ENCODE results near the gene CFAP73. TPM values are rescaled to one million over a fixed set of nuclear protein-coding genes. Genes with fewer than 3 reads are reported as not detected.
A peak's percentile ranks its signal among the peaks of the same experiment; 100 is the strongest.

Gene CFAP73
- not detected for total RNA-seq
- polyA plus RNA-seq (2013, experiment 1 of 2): not detected
- not detected for polyA plus RNA-seq (2013, experiment 2 of 2)
- long read RNA-seq, experiment 1: 0 reads
- long read RNA-seq, experiment 2: 0 reads
- long read RNA-seq, experiment 3: 0 reads
- long read RNA-seq, experiment 4: 0 reads

- H3K36me3 ChIP-seq (ENCODE audit: control insufficient read depth, insufficient read depth, low read length): no peaks in the 10 kb centered on the region
- H3K4me1 ChIP-seq (ENCODE audit: control insufficient read depth, insufficient read depth, low read length): peaks cover 2% of the 10 kb centered on the region
- TF ChIP-seq, protein P1, sequence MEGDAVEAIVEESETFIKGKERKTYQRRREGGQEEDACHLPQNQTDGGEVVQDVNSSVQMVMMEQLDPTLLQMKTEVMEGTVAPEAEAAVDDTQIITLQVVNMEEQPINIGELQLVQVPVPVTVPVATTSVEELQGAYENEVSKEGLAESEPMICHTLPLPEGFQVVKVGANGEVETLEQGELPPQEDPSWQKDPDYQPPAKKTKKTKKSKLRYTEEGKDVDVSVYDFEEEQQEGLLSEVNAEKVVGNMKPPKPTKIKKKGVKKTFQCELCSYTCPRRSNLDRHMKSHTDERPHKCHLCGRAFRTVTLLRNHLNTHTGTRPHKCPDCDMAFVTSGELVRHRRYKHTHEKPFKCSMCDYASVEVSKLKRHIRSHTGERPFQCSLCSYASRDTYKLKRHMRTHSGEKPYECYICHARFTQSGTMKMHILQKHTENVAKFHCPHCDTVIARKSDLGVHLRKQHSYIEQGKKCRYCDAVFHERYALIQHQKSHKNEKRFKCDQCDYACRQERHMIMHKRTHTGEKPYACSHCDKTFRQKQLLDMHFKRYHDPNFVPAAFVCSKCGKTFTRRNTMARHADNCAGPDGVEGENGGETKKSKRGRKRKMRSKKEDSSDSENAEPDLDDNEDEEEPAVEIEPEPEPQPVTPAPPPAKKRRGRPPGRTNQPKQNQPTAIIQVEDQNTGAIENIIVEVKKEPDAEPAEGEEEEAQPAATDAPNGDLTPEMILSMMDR (conservative IDR thresholded peaks at IDR 0.05): peak; percentile 28
- no peak within 1 kb of the TSS for H3K4me3 ChIP-seq (ENCODE audit: low read length)
- peak within 1 kb of the TSS; percentile 46 for H3K27ac Mint-ChIP-seq
- H3K9ac ChIP-seq (ENCODE audit: extremely low read depth, low read length, poor library complexity, severe bottlenecking): no peak within 1 kb of the TSS
- H3K27me3 ChIP-seq (ENCODE audit: control insufficient read depth, insufficient read depth, low read length, poor library complexity, severe bottlenecking): peaks cover 46% of the 10 kb centered on the region
- peaks cover 51% of the 10 kb centered on the region for H3K27me3 Mint-ChIP-seq (ENCODE audit: insufficient read depth)
- peaks cover 5% of the 10 kb centered on the region for H3K9me3 ChIP-seq (ENCODE audit: control insufficient read depth, low read length)
- H3K4me1 Mint-ChIP-seq: peaks cover 5% of the 10 kb centered on the region
- H3K36me3 Mint-ChIP-seq (ENCODE audit: low read depth): no peaks in the 10 kb centered on the region
- DNase-seq: peak; percentile 98
- peak within 1 kb of the TSS; percentile 71 for H3K27ac ChIP-seq (ENCODE audit: low read depth, low read length)
- H3K9me3 Mint-ChIP-seq: peaks cover 10% of the 10 kb centered on the region
- WGBS, 2 experiments (ENCODE audit: insufficient coverage in 1 of 2, insufficient read length in 1 of 2): 46 to 81% methylated on average over 7 to 22 of the region's 22 CpGs
- H3K4me3 Mint-ChIP-seq: no peak within 1 kb of the TSS
These were observed at the start of gene CFAP73 for GRCh38 chr12:113149361-113150150. Gene CFAP73 (plus strand): TSS chr12:113149724. CDS start chr12:113149858, 134 bp downstream.

GRCh38 chr12:113099764-113100163 lies 49.8 kb upstream of the CFAP73 start:
- Histone ChIP-seq H3K9ac (ENCODE audit: extremely low read depth, low read length, poor library complexity, severe bottlenecking) (no peak overlapping the region), H3K36me3 (ENCODE audit: control insufficient read depth, insufficient read depth, low read length) (no peaks in the 10 kb centered on the region), H3K4me3 (ENCODE audit: low read length) (no peak overlapping the region), H3K27ac (ENCODE audit: low read depth, low read length) (no peak overlapping the region), H3K27me3 (ENCODE audit: control insufficient read depth, insufficient read depth, low read length, poor library complexity, severe bottlenecking) (peaks cover 3% of the 10 kb centered on the region), H3K9me3 (ENCODE audit: control insufficient read depth, low read length) (no peaks in the 10 kb centered on the region), H3K4me1 (ENCODE audit: control insufficient read depth, insufficient read depth, low read length) (no peaks in the 10 kb centered on the region)
- 85% methylated on average over 9 to 12 of the region's 12 CpGs for WGBS, 2 experiments (ENCODE audit: insufficient coverage in 1 of 2, insufficient read length in 1 of 2)
- Mint-ChIP-seq H3K27me3 (ENCODE audit: insufficient read depth) (peaks cover 9% of the 10 kb centered on the region), H3K27ac (no peak overlapping the region), H3K9me3 (no peaks in the 10 kb centered on the region), H3K4me1 (peaks cover 2% of the 10 kb centered on the region), H3K4me3 (no peak overlapping the region), H3K36me3 (ENCODE audit: low read depth) (no peaks in the 10 kb centered on the region)
- peak; percentile 59 for DNase-seq
- TF ChIP-seq, protein P1 (conservative IDR thresholded peaks at IDR 0.05): no peak

DNA sequence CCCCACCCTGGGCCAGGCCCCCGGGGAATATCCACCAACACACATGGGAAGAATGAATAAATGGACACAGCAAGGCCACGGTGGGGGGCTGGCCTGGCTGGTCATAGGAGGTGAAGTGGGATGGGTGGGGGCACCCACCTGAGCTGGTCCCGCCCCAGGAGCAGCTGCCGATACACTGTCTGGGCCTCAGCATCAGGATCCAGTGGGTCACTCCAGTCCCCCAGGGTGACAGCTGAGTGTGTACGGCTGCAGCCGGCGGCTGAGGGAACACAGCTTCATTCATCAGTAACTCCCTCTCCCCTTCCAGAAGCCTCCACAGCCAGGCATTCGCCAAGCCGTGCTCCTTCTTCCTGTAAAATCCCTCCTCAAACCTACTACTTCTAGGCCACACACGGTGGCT lies 47.8 kb upstream of the CFAP73 start:
- H3K4me1 ChIP-seq (ENCODE audit: control insufficient read depth, insufficient read depth, low read length): no peaks in the 10 kb centered on the region
- WGBS, 2 experiments (ENCODE audit: insufficient coverage in 1 of 2, insufficient read length in 1 of 2): 86 to 88% methylated on average over 5 to 10 of the region's 10 CpGs
- Mint-ChIP-seq H3K27ac (no peak overlapping the region), H3K36me3 (ENCODE audit: low read depth) (no peaks in the 10 kb centered on the region), H3K4me3 (no peak overlapping the region), H3K9me3 (no peaks in the 10 kb centered on the region), H3K4me1 (peaks cover 2% of the 10 kb centered on the region), H3K27me3 (ENCODE audit: insufficient read depth) (peaks cover 14% of the 10 kb centered on the region)
- no peak overlapping the region for H3K9ac ChIP-seq (ENCODE audit: extremely low read depth, low read length, poor library complexity, severe bottlenecking)
- peaks cover 7% of the 10 kb centered on the region for H3K27me3 ChIP-seq (ENCODE audit: control insufficient read depth, insufficient read depth, low read length, poor library complexity, severe bottlenecking)
- no peak overlapping the region for H3K27ac ChIP-seq (ENCODE audit: low read depth, low read length)
- TF ChIP-seq, protein P1 (conservative IDR thresholded peaks at IDR 0.05): no peak
- H3K9me3 ChIP-seq (ENCODE audit: control insufficient read depth, low read length): no peaks in the 10 kb centered on the region
- no peaks in the 10 kb centered on the region for H3K36me3 ChIP-seq (ENCODE audit: control insufficient read depth, insufficient read depth, low read length)
- DNase-seq: no peak
- H3K4me3 ChIP-seq (ENCODE audit: low read length): no peak overlapping the region

Data from endodermal cell (in vitro differentiated cells).